ENCODE results near the gene CCSER1.

DNA sequence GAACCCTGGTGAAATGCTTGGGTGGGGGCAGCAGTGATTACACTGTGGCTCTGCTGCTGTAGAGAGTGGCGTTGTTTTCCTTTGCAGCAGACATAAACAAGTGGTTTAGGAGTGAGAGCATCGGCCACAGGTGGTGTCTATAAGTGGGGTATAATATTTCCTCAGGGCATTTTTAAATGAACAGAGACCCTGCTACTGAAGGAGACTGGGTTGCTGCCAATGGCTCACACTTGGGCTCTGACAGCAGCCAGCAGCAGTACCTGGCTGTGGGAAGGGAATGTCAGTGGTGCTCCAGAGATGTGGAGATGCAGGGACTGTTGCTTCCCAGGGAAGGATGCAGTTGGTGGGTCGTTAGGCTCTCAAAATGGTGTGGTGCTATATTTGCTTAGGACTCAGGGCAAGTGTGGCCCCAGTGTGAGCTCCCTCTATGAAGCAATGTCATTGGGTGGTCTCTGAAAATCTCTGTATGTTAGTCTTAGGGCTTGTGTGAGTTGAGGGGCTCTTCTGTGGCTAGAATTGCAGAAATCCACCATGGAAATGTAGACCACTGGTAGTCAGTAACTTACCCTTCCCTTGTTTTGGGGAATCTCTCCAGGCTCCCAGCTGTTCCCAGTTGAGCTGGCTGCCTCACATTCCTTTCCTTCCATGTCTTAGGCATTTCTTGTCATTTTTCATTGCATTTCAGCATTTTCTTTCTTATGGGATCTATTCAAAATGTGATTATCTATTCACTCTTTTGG is 1153.5 kb downstream of the CCSER1 start:
- TF ChIP-seq CTCF (IDR thresholded peaks at IDR 0.05): no peak
- TF ChIP-seq POLR2AphosphoS5 (IDR thresholded peaks at IDR 0.05; ENCODE audit: low read depth, low read length): no peak
- TF ChIP-seq REST (IDR thresholded peaks at IDR 0.05; ENCODE audit: insufficient read depth in 1 of 2, low read depth in 2 of 2, low read length in 1 of 2): no peak
- TF ChIP-seq SIN3A (IDR thresholded peaks at IDR 0.05; ENCODE audit: borderline replicate concordance, insufficient read depth, low read depth, low read length): no peak
- no peak for TF ChIP-seq TCF7L2 (IDR thresholded peaks at IDR 0.05; ENCODE audit: low read depth, low read length)
